Tracheal epithelial cell (primary cell): Measurements from ENCODE around the gene ZFR2. TPM values are rescaled to one million over a fixed set of nuclear protein-coding genes. Genes with fewer than 3 reads are reported as not detected.

ENCODE experiments used
- total RNA-seq: library from RNA; depleted of rRNA; stranded (reverse); fragments of >200 nt; gene quantifications from 2 replicates; pipeline ENCODE4 v1.2.1, GENCODE V29; 2014

ZFR2 gene
- total RNA-seq = not detected in 2 replicates

DNA sequence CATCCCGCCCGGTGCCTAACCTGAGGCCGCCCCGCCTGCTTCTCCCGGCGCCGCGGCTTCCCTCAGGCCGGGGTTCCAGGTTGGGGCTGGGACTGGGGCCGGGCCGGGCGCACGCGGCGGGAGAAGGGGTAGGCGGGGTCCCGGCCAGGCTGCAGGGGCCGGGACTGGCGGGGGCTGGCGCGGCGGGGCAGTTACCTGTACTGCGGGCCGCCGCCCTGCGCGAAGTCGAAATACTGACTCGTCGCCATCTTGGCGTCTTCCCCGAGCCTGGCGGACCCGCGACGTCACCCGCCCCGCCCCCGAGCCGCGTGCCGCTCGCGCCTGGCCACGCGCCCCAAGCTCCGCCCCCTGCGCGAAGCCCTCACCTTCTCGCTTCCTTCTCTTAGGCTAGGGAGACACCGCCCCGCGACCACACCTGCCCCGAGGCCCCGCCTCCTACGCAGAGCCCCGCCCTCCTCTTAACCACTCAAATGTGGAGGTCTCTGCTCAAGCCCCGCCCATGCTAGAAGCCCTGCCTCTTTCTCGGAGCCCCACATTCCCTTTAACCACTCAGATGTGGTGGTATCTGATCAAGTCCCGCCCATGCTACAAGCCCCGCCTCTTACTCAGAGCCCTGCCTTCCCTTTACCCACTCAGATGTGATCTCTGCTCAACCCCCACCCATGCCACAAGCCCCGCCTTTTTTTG, at the start of gene ZFR2:
Gene ZFR2 (minus strand): TSS at position 269 of the 687 bp plus-strand sequence. CDS start 21 bp downstream, at position 248.

DNA sequence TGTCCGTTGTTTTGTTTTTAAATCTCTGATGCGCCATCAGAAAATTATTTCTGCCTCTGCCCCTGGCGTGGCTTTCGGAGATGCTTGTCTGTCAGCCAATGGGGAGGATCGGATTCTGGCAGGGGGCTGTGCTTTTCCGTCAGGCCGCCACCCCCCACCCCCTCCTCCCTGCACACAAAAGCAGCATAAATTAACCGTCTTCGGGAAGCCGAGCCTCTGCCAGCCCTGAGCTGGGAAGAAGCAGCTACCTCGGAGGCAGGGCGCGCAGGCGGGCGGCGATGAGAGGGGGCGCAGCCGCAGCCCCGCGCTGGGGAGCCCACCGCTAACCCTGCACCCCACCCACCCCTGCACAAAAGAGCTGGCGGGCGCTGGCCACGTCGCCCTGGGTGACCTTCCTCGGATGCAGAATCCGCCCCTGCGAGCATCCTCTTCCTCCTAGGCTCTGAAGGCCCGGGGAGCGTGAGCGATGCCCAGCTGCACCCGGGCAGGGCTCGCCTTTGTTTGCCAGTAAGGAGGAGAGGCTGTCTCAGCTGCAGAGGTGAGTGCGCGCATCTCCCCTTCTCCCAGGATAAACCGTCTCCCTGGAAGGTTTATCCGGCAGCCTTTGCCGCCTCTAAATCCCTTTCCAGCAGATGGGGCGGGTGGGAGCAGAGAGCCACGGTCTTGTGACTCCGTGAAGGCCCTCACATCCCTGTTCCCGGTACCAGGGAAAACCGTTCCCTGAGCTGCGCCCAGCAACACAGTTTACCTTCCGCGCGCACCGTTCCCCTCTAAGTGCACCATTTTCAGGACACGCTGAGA, 11.8 kb upstream of the ZFR2 start, which contains the start of gene ATCAY:
Gene ATCAY (plus strand): TSS at position 215 of the 801 bp plus-strand sequence. CDS start 5,083 bp downstream, outside the sequence.

GRCh38 chr19:3785938-3786824, 82.7 kb downstream of the ZFR2 start, which contains the start of gene MATK:
Gene MATK (minus strand): TSS chr19:3786381. CDS start chr19:3785135, 1,246 bp downstream.

GRCh38 chr19:3771906-3772455, 96.9 kb downstream of the ZFR2 start, which contains the start of gene RAX2:
Gene RAX2 (minus strand): TSS chr19:3772228. CDS start chr19:3771742, 486 bp downstream.

GRCh38 chr19:3762501-3763459, 106.1 kb downstream of the ZFR2 start, which contains the start of gene MRPL54:
Gene MRPL54 (plus strand): TSS chr19:3762682. CDS start chr19:3762701, 19 bp downstream.

DNA sequence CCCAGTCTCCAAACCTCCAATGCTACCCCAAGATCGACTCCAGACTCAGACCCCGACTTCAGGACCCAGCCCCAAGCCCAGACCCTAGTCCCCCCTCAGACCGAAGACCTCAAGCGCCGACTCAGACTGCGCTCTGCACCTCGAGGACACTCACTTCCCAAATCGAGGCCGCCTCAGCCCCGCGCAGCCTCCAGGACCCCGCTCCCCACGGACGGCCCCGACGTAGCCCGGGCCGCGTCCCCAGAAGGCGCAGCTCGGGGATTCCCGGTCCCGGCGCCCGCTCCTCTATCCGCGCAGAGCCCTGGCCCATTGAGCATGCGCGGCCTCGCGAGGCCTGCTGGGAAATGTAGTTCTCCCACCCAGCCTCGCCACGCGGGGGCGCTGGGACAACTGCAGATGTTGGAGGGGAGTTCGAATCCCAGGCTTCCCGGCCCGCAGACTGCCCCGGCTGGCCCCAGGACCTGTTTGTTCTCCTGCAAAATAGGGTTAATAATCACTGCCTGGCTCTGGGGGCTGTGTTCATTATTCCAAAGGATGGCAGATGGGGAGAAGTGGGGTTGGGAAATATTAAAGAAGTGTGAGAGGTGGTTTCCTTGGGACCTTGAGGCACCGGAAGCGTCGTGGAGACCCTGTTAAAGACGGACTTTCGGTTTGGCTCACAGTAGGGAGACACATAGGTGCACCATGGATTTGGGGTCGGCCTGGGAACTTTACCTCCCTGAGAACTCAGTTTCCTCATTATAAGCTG, 107.3 kb downstream of the ZFR2 start, which contains the start of gene APBA3:
Gene APBA3 (minus strand): TSS at position 311 of the 748 bp plus-strand sequence. CDS start 1,428 bp downstream, outside the sequence.

Other genes starting within 250 kb of the ZFR2 start
- 29.0 and 29.6 TPM in 2 replicates for gene CACTIN, start 242.2 kb downstream of the ZFR2 start, total RNA-seq
- gene PIP5K1C, start 168.6 kb downstream of the ZFR2 start, total RNA-seq = 7.2 and 10.8 TPM in 2 replicates
- 2.3 and 5.1 TPM in 2 replicates for gene TJP3, start 160.7 kb downstream of the ZFR2 start, total RNA-seq
- 31.1 and 33.5 TPM in 2 replicates for gene APBA3, start 107.3 kb downstream of the ZFR2 start, total RNA-seq
- gene MRPL54, start 106.4 kb downstream of the ZFR2 start, total RNA-seq = 47.7 and 64.8 TPM in 2 replicates
- gene RAX2, start 96.8 kb downstream of the ZFR2 start, total RNA-seq = under 0.01 TPM in 1 of 2 replicates, not detected in the other
- gene MATK, start 82.7 kb downstream of the ZFR2 start, total RNA-seq = 1.7 TPM in 1 of 2 replicates, not detected in the other
- gene ATCAY, start 11.6 kb upstream of the ZFR2 start, total RNA-seq = not detected in 2 replicates
- gene NMRK2, start 64.0 kb upstream of the ZFR2 start, total RNA-seq = not detected in 2 replicates
- gene DAPK3, start 102.1 kb upstream of the ZFR2 start, total RNA-seq = 60.1 and 153 TPM in 2 replicates
- 3,484 and 4,939 TPM in 2 replicates for gene EEF2, start 116.4 kb upstream of the ZFR2 start, total RNA-seq
- 12.8 and 18.3 TPM in 2 replicates for gene PIAS4, start 138.7 kb upstream of the ZFR2 start, total RNA-seq
- 34.5 and 35.9 TPM in 2 replicates for gene ZBTB7A, start 197.9 kb upstream of the ZFR2 start, total RNA-seq